GM10266 (cell line): ENCODE data around the gene FAHD2A.
"Not testable (repeated sequence)": the region's sequence is repeated elsewhere in the genome, so short reads cannot be mapped to it uniquely, and the experiment has no call there.

Experiments
- DNase-seq: peaks from one replicate; pipeline ENCODE4 v3.0.0; 2012; ENCODE audit errors: extremely low spot score
- CTCF ChIP-seq: IDR thresholded peaks from 2 replicates; pipeline ENCODE4 v1.5.1; 2012; ENCODE audit warnings: mild to moderate bottlenecking, low read depth; ENCODE audit not compliant: control insufficient read depth, insufficient read depth; ENCODE audit errors: missing control alignments

The FAHD2A gene

DNA sequence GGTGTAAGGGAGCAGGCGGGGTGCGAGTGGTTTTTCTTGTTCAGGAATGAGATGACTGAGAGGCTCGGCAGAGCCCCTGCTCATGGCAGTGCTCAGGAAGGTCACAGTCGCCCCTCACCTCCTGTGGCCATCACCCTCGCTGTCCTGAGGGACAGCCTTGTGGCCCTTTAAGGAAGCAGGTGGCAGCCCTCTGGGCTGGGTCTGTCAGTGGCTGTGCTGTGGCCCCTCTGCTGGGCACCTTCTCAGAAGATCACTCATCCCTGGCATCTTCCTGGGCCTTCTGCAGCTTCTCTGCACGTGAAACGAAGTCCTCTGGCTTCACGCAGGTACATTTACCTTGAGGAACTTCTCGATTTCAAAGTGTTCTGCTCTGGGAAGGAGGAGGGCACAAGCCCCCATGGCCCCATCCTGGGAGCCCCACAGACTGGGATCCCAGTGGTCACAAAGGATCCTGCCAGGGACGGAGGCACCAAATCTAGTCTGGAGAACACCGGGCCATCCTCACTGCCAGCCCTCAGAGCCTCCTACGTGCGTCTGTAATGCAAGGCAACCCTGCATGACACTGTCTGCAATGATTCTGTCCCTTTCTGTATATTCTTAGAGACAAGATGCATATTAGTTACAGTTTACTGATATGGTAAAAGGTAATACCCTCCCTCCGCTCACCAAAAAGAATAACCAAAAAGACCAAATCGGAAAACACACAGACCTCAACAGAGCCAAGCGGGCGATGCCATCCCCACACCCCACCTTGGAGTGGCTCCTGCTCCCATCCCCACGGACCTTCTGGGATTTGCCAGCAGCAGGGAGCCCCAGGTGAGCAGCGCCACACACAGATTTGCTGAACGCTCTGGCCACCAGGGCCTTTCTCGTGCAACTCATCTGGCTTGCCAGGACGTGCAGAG is 25.9 kb upstream of the FAHD2A start:
- no peak for TF ChIP-seq CTCF
- DNase-seq: no peak

- DNase-seq: no peak
- no peak for TF ChIP-seq CTCF
Measured at GRCh38 chr2:95377216-95378123, 25.0 kb upstream of the FAHD2A start.

DNA sequence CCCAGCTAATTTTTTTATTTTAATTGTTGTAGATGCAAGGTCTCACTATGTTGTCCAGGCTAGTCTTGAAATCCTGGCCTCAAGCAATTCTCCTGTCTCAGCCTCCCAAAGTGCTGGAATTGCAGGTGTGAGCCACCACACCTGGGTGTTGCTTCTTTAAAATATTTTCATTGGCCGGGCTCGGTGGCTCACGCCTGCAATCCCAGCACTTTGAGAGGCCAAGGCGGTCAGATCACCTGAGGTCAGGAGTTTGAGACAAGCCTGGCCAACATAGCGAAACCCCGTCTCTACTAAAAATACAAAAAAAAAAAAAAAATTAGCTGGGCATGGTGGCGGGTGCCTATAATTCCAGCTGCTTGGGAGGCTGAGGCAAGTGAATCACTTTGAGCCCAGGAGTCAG is 24.2 kb upstream of the FAHD2A start:
- DNase-seq: not testable (repeated sequence)

DNA sequence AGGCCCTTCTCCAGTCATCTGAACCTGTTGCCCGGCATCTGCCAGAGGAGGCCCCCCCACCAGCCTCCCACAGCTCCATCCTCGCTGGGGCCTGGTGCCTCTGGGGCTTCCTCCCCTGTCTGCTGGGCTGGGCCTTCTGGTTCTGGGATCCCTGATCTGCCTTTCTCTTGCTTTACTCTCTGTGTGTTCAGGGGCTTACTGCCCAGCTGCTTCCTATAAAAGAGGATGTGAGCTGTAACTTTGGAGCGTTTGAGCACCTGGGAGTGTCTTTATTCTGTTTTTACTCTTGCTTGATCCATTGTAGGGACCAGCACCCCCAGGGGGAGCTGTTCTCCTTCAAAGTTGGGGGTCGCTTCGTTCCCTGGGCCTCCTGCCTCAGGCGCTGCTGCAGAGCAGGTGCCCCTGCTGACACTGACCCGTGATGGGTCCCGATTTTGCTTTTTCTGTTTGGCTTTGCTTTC is 23.1 kb upstream of the FAHD2A start:
- DNase-seq: no peak
- TF ChIP-seq CTCF: no peak

DNA sequence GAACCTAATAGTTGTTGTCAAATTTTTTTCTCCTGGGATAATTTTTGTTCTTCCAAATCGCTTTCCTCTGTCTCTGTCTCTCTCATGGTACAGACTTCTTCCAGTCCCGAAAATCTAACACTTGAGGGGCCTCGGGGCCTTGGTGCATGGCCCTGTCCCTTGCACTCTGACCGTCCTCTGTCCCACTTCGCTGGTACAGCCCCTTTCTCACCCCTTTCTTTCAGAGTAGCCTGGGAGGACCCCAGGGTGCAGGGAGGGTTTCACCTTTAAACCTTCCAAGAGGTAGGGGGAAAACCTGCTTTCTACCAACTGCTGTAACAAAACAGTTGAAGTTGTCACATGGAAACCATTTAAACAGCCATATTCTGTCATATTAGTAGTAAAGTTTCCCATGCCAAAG is 22.2 kb upstream of the FAHD2A start:
- no peak for DNase-seq
- TF ChIP-seq CTCF: no peak

DNA sequence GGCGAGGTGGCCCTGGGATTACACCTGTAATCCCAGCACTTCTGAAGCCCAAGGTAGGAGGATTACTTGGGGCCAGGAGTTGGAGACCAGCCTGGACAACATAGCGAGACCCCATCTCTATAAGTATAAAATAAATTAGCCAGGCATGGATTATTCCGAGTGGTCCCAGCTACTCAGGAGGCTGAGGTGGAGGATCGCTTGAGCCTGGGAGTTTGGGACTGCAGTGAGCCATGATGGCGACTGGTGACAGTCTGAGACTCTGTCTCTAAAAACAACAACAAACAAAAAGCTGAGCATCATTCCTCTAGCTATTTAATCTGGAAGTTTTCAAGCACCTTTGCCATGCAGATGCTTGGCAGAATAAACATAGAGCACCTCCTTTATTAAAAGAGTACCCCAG is 21.8 kb upstream of the FAHD2A start:
- TF ChIP-seq CTCF: no peak
- no peak for DNase-seq

- DNase-seq: no peak
- no peak for TF ChIP-seq CTCF
Measured at GRCh38 chr2:95381212-95382191, 21.0 kb upstream of the FAHD2A start.
